GM19099 (cell line): Measurements from ENCODE around the gene RAD21L1.

Experiments
- POLR2A ChIP-seq: IDR thresholded peaks from 3 replicates; pipeline ENCODE4 v1.6.1; 2011; ENCODE audit warnings: low read depth; ENCODE audit not compliant: insufficient read length; ENCODE audit errors: extremely low read depth

The RAD21L1 gene

DNA sequence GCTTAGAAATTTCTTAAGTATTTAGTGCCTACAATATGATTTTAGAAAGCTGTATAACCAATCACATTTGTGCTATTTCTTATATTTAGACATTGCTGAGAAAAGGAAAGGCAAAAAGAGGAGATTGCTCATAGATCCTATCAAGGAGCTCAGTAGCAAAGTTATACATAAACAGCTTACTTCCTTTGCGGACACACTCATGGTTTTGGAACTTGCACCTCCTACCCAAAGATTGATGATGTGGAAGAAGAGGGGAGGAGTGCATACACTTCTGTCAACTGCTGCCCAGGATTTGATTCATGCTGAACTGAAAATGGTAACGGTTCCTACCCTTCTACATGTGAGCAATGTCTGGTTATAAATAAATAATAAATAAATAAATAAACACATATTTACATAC, 16.7 kb downstream of the RAD21L1 start:
- no peak for TF ChIP-seq POLR2A

DNA sequence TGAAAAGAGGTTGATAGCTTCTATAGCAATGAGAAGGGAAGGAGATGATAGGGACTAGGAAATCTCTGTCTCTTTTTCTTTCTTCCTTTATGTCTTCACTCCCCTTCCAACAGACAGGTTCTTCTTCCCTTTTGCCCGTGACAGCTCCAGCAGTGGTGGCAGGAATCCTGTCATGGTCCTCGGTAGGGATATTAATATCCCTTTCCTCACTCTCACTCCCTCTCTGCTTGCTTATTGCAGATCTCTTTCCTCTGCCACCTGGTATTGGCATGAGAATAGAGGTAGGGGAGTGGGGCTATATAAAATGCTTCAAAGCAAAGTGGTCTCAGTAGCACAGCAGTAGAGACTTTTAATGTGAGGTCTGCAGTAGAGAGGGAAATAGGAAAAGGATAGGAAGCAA, 19.7 kb downstream of the RAD21L1 start:
- TF ChIP-seq POLR2A = no peak

DNA sequence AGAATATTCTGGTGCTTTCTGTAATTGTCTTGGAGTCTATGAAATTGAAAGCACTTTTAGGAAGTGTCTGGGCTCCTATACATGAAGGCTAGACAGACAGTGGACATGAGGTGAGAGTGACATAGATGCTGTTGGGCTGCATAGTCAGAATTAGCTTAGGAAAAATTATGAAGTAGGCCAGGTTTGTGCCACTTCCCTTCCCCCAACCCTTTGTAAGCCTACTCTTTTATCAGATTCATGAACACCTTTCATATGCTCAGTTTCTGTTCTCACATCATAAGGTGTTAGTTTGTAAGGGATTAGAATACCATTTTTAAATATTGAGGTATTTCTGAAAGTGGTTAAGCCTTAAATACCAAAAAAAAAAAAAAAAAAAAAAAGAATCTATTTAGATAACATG, 21.8 kb downstream of the RAD21L1 start:
- no peak for TF ChIP-seq POLR2A

DNA sequence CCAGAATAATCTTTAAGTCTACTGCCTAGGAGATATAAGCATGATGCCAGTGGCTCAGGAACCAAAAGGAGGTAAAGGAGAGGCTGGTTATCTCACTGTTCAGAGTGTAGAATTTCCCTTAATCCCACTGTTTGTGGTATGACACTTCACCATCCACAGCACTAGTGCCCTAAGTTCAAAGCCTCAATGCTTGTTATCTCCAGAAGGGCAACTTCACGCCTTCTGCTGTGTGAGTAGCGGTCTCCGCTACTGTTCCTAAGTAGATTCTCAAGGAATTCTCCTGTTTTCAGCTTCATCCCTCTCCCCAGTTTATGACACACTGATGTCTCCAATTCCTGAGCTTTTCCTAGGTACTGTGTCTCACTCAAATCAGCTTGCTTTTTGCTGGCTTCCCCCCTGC, 26.6 kb downstream of the RAD21L1 start:
- TF ChIP-seq POLR2A = no peak

DNA sequence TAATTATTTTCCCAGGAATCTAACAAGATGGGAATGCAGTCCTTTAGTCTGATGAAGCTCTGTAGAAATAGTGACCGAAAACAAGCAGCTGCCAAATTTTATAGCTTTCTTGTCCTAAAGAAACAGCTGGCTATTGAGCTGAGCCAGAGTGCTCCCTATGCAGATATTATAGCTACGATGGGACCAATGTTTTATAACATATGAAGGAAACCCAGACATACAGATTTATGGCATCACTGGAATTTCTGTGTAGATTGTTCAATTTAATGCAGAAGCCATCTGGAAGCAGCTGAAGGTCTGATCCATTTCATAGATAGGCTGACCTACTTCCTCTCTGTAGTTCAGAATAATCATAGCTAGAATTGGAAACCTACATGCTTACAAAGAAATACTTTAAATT, 28.4 kb downstream of the RAD21L1 start:
- TF ChIP-seq POLR2A = no peak

GRCh38 chr20:1255675-1256074, 29.8 kb downstream of the RAD21L1 start:
- TF ChIP-seq POLR2A = no peak

GRCh38 chr20:1263853-1264252, 38.0 kb downstream of the RAD21L1 start:
- no peak for TF ChIP-seq POLR2A

DNA sequence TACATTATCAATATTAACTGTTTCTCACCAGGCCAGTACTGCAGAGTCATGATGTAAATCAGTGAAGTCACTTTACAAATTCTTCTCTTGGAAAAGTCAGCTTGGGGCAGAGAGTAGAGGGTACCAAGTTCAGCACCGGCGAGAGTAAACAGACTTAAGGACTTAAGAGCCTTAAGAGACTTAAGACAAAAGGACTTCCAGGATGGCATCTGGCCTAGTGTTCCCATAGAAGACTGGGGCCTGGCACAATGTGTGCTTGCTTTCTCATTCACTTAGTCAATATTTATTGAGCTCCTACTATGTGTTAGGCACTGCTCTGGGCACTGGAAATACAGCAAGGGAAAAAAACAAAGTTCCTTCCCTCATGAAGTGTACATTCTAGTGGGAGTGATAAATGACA, 38.9 kb downstream of the RAD21L1 start:
- TF ChIP-seq POLR2A = no peak

DNA sequence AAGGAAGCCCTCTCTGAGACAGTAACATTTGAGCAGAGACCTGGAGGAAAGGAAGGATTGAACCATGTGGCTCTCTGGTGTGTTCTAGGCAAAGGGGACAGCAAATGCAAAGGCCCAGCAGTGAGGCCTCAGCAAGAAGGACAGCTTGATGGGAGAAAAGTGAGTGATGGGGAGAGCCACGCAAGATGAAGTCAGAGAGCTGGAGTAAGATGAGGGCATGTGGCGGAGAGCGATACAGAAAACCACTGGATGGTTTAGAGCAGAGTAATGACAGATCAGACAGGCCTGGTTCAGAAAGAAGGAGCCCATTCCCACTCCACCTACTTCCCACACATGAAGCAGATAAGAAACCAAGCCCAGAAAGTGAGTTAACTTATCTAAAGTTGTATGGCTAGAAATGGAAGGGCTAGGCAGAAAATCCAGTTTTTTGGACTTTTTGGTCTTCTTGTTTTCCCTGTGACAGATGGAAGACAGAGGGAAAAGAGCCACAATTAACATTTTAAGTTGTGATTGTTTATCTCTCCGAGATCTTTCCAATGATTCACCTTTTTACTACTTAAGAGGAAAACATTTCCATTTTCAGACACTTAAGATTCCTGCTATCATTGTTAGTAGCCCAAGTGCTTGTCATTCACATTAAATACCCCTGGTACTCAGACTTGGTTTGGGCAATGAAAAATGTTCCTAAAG, 39.5 kb downstream of the RAD21L1 start:
- TF ChIP-seq POLR2A = no peak

DNA sequence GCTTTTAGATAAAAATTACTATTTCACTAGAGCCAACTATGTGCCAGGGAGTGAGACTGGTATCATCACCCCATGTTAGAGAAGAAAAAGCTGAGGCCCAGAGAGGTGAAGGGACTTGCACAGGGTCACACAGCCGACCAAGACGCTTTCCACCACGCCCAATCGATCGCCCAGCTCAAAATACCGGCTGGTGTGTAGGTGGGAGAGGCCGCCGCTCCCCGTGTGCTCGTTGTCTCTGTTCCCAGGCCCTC, 40.0 kb downstream of the RAD21L1 start:
- no peak for TF ChIP-seq POLR2A

DNA sequence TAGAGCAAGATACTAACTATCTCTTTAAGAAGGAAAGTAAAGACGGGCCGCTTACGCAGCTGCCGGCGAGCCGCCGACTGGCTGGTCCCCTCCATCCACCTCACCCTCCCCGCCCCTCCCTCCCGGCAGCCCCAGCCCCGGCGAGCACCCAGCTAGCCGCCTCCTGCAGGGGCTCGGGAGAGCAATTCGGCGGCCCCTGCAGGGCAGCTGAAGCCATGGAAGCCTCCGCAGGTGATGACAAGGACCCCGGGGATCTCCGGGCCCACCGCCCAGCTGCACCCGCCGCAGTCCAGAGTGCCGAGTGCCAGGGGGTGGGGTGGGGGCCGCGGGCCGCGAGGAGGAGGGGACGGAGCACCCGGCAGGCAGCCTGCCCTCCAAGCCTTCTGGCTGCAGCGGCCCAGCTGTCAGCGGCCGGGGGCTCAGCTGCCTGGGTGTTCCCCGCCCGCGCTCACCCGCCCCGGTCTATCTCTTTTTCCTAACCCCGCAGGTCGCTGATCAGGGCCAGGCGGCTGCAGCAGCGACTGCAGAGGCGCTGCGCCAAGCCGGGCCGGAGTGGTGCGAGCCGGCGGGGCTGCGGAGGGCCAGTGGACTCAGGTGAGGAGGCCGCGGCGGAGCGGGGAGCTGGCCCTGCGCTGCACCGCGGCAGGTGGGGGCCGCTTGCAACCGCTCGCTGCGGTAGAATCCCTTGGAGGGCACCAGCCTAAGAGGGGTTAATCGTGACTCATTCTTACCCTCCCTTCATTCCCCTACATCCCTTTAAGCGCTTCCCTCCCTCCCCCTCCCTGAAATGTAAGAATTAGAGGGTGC, 40.5 kb downstream of the RAD21L1 start, which contains the start of gene SNPH:
Gene SNPH (plus strand): TSS at position 128 of the 807 bp plus-strand sequence. CDS start 29,946 bp downstream, outside the sequence.
- no peak for TF ChIP-seq POLR2A

GRCh38 chr20:1267161-1267560, 41.3 kb downstream of the RAD21L1 start:
- no peak for TF ChIP-seq POLR2A

- TF ChIP-seq POLR2A = no peak
Measured at GRCh38 chr20:1267809-1268374, 42.0 kb downstream of the RAD21L1 start.

- no peak for TF ChIP-seq POLR2A
Measured at GRCh38 chr20:1269235-1269634, 43.4 kb downstream of the RAD21L1 start.

DNA sequence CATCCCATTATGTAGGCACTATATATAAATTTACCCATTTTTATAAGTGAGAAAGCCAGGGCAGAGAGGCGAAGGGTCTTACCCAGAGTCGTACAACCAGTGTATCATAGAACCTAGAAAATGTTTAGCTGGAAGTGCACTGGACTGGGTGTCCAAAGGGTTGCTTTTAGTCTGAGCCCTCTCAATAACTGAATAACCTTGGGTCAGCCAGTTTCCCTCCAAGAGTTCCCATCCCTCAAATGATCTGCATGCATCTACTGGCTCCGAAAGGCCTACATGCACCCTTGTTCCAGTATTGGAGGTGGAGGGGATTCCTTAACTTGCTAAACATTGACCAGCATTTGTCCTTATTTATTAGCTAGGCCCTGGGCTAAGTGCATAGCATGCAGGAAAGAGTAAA, 44.0 kb downstream of the RAD21L1 start:
- TF ChIP-seq POLR2A = no peak
